ENCODE measurements around the gene IL10RA. TPM values are rescaled to one million over a fixed set of nuclear protein-coding genes. Genes with fewer than 3 reads are reported as not detected.

The IL10RA gene
- total RNA-seq, 3 donors from 2014 or later = 9.3 to 25.9 (median 12.5) TPM

DNA sequence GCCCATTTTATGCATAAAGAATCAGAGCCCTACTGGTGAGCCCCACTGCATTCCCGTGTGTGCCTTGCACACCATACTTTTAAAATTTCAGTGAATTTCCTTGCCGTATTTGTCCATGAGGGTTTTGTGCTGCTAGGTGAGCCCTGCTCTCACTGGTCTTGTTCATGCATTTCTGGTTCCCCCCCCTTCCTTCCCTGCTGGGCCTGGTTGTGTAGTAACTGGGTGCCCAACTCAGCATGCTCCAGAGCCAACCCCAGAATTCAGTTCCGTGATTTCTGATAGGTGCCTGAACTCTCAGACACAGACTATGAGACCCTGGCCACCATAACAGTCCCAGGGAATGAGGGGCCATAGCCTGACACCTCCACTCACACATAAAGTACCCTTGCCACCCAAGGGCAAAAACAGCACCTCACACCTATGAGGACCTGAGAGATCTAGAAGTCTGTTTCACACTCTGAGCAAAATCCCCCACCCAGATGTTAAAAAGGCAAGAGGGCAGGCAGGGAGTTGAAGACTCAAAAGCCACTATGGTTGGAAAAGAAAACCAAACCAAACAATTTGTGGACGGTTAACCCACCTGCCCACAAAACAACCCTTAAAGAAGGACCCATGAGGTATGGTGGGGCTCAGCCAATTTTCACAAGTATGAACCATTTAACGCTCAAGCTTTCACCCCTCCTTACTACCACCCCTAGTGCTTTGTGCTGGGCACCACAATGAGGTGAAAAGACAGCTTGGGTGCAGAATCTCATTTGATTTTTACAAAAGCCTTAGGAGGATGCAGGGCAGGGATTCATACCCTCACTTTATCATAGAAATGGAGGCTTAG lies 16.8 kb upstream of the IL10RA start:
- ATAC-seq = no peak
- H3K4me1 ChIP-seq (ENCODE audit: low read depth) = peaks cover 9% of the 10 kb centered on the region
- no peaks in the 10 kb centered on the region for H3K36me3 ChIP-seq (ENCODE audit: low read depth)
- H3K9me3 ChIP-seq = no peaks in the 10 kb centered on the region
- intact Hi-C loops (cut with DNase I, micrococcal nuclease) = no loop called here
- DNase-seq = no peak
- TF ChIP-seq, protein P1, sequence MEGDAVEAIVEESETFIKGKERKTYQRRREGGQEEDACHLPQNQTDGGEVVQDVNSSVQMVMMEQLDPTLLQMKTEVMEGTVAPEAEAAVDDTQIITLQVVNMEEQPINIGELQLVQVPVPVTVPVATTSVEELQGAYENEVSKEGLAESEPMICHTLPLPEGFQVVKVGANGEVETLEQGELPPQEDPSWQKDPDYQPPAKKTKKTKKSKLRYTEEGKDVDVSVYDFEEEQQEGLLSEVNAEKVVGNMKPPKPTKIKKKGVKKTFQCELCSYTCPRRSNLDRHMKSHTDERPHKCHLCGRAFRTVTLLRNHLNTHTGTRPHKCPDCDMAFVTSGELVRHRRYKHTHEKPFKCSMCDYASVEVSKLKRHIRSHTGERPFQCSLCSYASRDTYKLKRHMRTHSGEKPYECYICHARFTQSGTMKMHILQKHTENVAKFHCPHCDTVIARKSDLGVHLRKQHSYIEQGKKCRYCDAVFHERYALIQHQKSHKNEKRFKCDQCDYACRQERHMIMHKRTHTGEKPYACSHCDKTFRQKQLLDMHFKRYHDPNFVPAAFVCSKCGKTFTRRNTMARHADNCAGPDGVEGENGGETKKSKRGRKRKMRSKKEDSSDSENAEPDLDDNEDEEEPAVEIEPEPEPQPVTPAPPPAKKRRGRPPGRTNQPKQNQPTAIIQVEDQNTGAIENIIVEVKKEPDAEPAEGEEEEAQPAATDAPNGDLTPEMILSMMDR (IDR thresholded peaks at IDR 0.05) = no peak
- H3K4me3 ChIP-seq = no peak overlapping the region

DNA sequence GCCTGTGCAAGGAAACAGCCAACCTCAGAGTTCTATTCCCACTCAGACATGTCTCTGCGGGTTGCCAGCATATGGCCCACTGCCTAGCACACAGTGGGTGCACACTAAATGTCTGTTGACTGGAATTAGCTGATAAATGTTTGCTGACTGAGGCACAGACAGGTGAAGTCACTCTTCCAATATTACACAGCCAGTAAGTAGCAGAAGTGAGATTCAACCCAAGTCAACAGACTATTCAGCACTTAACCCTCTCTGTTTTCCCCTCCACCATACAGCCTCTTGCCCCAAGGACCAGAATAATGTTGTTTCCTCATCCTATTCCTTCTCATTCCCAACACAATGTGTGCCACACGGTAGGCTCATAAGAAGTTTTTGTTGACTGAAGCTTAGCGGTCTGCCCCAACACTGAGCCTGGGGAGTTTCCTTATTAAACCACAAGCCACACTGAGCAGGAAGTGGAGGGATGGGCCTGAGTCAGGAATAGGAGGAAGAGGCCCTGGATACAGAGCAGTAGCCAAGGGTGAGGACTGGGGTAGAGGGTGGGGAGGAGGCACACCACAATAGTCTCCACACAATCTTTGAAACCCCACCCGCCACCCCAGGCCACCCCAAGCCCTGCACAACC lies 15.7 kb upstream of the IL10RA start:
- no peaks in the 10 kb centered on the region for H3K9me3 ChIP-seq
- H3K4me1 ChIP-seq (ENCODE audit: low read depth) = peaks cover 9% of the 10 kb centered on the region
- ATAC-seq = peak; percentile 91
- intact Hi-C loops (cut with DNase I, micrococcal nuclease) = no loop called here
- H3K36me3 ChIP-seq (ENCODE audit: low read depth) = no peaks in the 10 kb centered on the region
- H3K4me3 ChIP-seq = no peak overlapping the region
- TF ChIP-seq, protein P1 (IDR thresholded peaks at IDR 0.05) = no peak
- peak in 2 of 3 donors; percentile 49 to 55 for DNase-seq

DNA sequence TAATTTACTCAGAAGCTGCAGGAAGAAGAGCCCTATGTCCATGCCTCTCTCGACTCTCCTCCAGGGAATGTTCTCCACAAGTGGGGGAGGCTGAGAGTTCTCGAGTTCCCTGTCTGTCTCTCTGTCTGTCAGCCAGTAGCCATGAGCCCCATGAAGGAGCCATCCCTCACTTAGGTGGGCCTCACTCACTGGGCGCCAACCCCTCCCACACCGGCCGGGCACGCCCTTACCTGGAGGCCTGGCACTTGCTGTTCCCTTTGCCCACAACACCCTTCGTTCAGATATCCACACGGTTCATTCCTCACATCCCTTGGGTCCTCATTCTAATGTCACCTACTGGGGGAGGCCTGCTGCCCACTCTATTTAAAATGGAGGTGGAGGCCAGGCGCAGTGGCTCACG lies 14.2 kb upstream of the IL10RA start:
- no peak for DNase-seq
- H3K36me3 ChIP-seq (ENCODE audit: low read depth) = no peaks in the 10 kb centered on the region
- intact Hi-C loops (cut with DNase I, micrococcal nuclease) = no loop called here
- H3K4me3 ChIP-seq = no peak overlapping the region
- TF ChIP-seq, protein P1 (IDR thresholded peaks at IDR 0.05) = no peak
- no peak for ATAC-seq
- peaks cover 9% of the 10 kb centered on the region for H3K4me1 ChIP-seq (ENCODE audit: low read depth)
- H3K9me3 ChIP-seq = no peaks in the 10 kb centered on the region

DNA sequence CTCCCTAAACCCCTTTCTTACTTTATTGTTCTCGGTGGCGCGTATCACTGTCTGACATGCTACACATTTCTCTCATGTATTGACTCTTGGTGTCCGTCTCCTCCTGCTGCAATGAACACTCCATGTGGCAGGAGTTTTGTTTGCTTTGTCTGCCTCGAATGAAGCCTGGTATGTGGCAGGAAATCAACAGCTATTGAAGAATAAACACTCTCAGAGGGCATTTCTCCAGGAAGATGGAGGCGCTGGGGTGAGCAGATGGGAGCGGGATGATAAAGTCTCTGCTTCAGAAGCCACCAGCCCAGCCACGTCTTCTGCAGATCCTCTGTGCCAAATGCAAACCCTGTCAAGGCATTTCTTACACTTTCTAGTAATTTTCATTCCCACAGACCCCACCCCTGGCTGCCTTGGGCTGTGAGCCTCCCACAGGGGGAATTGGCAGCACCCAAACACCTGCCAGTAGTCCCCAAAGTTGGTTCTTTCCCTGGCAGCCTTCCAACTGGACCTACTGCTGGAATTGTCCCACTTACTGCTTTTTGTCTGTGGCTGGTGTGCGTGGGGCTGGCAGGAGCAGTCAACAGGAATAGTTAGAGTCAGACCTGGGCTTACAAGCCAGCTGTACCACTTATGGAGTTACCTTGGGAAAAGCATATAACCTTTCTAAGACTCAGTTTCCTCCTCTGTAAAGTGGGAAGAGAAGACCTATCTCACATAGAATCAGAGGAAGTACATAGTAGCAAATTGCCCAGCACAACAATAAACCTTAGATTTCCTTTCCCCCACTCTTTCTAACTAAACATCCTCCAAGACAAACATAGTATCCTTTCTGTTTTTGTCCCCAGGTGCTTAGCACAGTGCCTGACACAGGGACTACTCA lies 13.3 kb upstream of the IL10RA start:
- Histone ChIP-seq H3K36me3 (ENCODE audit: low read depth) (no peaks in the 10 kb centered on the region), H3K9me3 (no peaks in the 10 kb centered on the region), H3K4me1 (ENCODE audit: low read depth) (peaks cover 9% of the 10 kb centered on the region), H3K4me3 (no peak overlapping the region)
- ATAC-seq (peak; percentile 62), DNase-seq (no peak)
- intact Hi-C loops (cut with DNase I, micrococcal nuclease) = no loop called here
- TF ChIP-seq, protein P1 (IDR thresholded peaks at IDR 0.05) = no peak

DNA sequence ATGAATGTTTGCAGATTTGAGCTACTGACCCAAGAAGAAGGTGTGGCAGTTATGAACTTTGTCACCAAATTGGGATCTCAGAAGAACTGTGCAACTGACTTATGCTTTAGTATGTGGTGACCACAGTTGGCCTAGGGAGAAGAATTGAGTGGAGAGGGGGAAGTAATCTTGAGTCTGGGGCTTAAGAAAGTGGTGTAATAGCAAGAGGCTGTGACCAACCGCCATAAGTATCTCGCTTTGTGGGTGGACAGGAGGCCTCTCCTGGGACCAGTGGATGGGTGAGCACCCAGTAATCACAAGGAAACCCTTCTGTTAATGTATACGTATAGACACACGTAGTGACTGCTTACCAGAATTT lies 12.7 kb upstream of the IL10RA start:
- TF ChIP-seq, protein P1 (IDR thresholded peaks at IDR 0.05) = no peak
- intact Hi-C loops (cut with DNase I, micrococcal nuclease) = no loop called here
- ATAC-seq = peak; percentile 65

More for the DNA sequence above, 12.7 kb upstream of the IL10RA start:
- H3K36me3 ChIP-seq (ENCODE audit: low read depth) = no peaks in the 10 kb centered on the region
- no peak for DNase-seq
- H3K9me3 ChIP-seq = no peaks in the 10 kb centered on the region
- peaks cover 9% of the 10 kb centered on the region for H3K4me1 ChIP-seq (ENCODE audit: low read depth)
- no peak overlapping the region for H3K4me3 ChIP-seq

Measured in mucosa of descending colon (tissue), 3 donors.